Left ventricle myocardium inferior (tissue), 1 donor: ENCODE results near the gene HMGXB3. TPM values are rescaled to one million over a fixed set of nuclear protein-coding genes. Genes with fewer than 3 reads are reported as not detected.

Experiments used
- DNase-seq: peaks from one replicate; pipeline ENCODE4 v3.0.0-alpha.2; 2020
- H3K27ac ChIP-seq: fragments of 200-600 bp; replicated peaks from 2 replicates; pipeline ENCODE4 v1.8.0; 2021
- H3K27me3 ChIP-seq: fragments of 200-600 bp; 2 replicates; pipeline ENCODE4 v1.8.0; 2021; ENCODE audit warnings: low read depth
- H3K36me3 ChIP-seq: fragments of 200-600 bp; 2 replicates; pipeline ENCODE4 v1.8.0; 2021
- H3K4me1 ChIP-seq: fragments of 200-600 bp; 2 replicates; pipeline ENCODE4 v1.8.0; 2021
- H3K4me3 ChIP-seq: fragments of 200-600 bp; 2 replicates; pipeline ENCODE4 v1.8.0; 2021; ENCODE audit warnings: mild to moderate bottlenecking, moderate library complexity
- H3K9me3 ChIP-seq: fragments of 200-600 bp; replicated peaks from 2 replicates; pipeline ENCODE4 v1.8.0; 2021
- CTCF ChIP-seq: fragments of 200-600 bp; IDR thresholded peaks from 2 replicates; pipeline ENCODE4 v1.8.0; 2021; ENCODE audit warnings: antibody characterized with exemption, mild to moderate bottlenecking, borderline replicate concordance
- intact Hi-C: fragments of 100-400 bp; cut with micrococcal nuclease; formaldehyde crosslinking; loops from one replicate; pipeline ENCODE4 v1.11.0; 2022
- total RNA-seq: library from RNA; stranded (reverse); fragmentation: NEBNext Ultra II Directional; extraction: Animal tissue kit (Norgen Biotek cat#: 25700); gene quantifications from one replicate; pipeline ENCODE4 v1.2.1, GENCODE V29; 2021
- donor health status: DM: no; HTN: yes; CAD: no; lungs with severe emphysema.

Gene HMGXB3
- total RNA-seq, 1 donor from 2014 or later = 14.7 TPM

- intact Hi-C loops = loop anchor here (10.0 kb wide), 1 partner anchor 165 kb away; no protein-coding TSS in a partner anchor
- peak overlapping the region; percentile 97 for H3K4me3 ChIP-seq
- DNase-seq = no peak
- H3K36me3 ChIP-seq = peaks cover 10% of the 10 kb centered on the region
- no peaks in the 10 kb centered on the region for H3K27me3 ChIP-seq
- H3K4me1 ChIP-seq = peaks cover 50% of the 10 kb centered on the region
- no peak for TF ChIP-seq CTCF
- H3K9me3 ChIP-seq = no peaks in the 10 kb centered on the region
- H3K27ac ChIP-seq = peak overlapping the region; percentile 95
Measured at GRCh38 chr5:149999866-150000255, 678 bp upstream of the HMGXB3 start.

- TF ChIP-seq CTCF = no peak
- peak; percentile 32 for DNase-seq
- peak overlapping the region; percentile 95 for H3K27ac ChIP-seq
- H3K4me1 ChIP-seq = peaks cover 50% of the 10 kb centered on the region
- H3K36me3 ChIP-seq = peaks cover 16% of the 10 kb centered on the region
- intact Hi-C loops = no loop called here
- H3K4me3 ChIP-seq = peak overlapping the region; percentile 97
- H3K27me3 ChIP-seq = no peaks in the 10 kb centered on the region
- no peaks in the 10 kb centered on the region for H3K9me3 ChIP-seq
Measured at GRCh38 chr5:150000990-150001659, 586 bp downstream of the HMGXB3 start.

- no peaks in the 10 kb centered on the region for H3K9me3 ChIP-seq
- peak overlapping the region; percentile 97 for H3K4me3 ChIP-seq
- H3K27me3 ChIP-seq = no peaks in the 10 kb centered on the region
- intact Hi-C loops = no loop called here
- peak; percentile 71 for TF ChIP-seq CTCF
- H3K4me1 ChIP-seq = peaks cover 50% of the 10 kb centered on the region
- peaks cover 24% of the 10 kb centered on the region for H3K36me3 ChIP-seq
- DNase-seq = no peak
- peak overlapping the region; percentile 95 for H3K27ac ChIP-seq
Measured at GRCh38 chr5:150001660-150002486, 1.3 kb downstream of the HMGXB3 start.

GRCh38 chr5:150006318-150006717, 5.8 kb downstream of the HMGXB3 start:
- no peaks in the 10 kb centered on the region for H3K9me3 ChIP-seq
- H3K27ac ChIP-seq = no peak overlapping the region
- DNase-seq = no peak
- intact Hi-C loops = no loop called here
- peaks cover 39% of the 10 kb centered on the region for H3K4me1 ChIP-seq
- H3K4me3 ChIP-seq = no peak overlapping the region
- no peaks in the 10 kb centered on the region for H3K27me3 ChIP-seq
- TF ChIP-seq CTCF = no peak
- H3K36me3 ChIP-seq = peaks cover 65% of the 10 kb centered on the region

- peaks cover 32% of the 10 kb centered on the region for H3K4me1 ChIP-seq
- H3K9me3 ChIP-seq = no peaks in the 10 kb centered on the region
- peaks cover 72% of the 10 kb centered on the region for H3K36me3 ChIP-seq
- intact Hi-C loops = no loop called here
- H3K27ac ChIP-seq = no peak overlapping the region
- TF ChIP-seq CTCF = no peak
- no peaks in the 10 kb centered on the region for H3K27me3 ChIP-seq
- DNase-seq = no peak
- no peak overlapping the region for H3K4me3 ChIP-seq
Measured at GRCh38 chr5:150007050-150007449, 6.5 kb downstream of the HMGXB3 start.
